ENCODE results near the gene P4HA2.

P4HA2 gene

GRCh38 chr5:132227485-132228240 lies at the start of gene P4HA2:
Gene P4HA2, minus strand, starts transcription at chr5:132227853. Its CDS starts 9,227 bp downstream, at chr5:132218626.
- peak; percentile 84 for DNase-seq (ENCODE audit: low spot score)

- no peak for DNase-seq (ENCODE audit: low spot score)
Measured at GRCh38 chr5:132277256-132277655, 49.6 kb upstream of the P4HA2 start.

GRCh38 chr5:132275367-132276220 lies 47.9 kb upstream of the P4HA2 start:
- DNase-seq (ENCODE audit: low spot score), result no peak

- DNase-seq (ENCODE audit: low spot score), result peak; percentile 37
Measured at GRCh38 chr5:132274050-132274792, 46.6 kb upstream of the P4HA2 start.

GRCh38 chr5:132273631-132274030 lies 46.0 kb upstream of the P4HA2 start:
- DNase-seq (ENCODE audit: low spot score), result peak; percentile 11

GRCh38 chr5:132272311-132273210 lies 44.9 kb upstream of the P4HA2 start:
- peak; percentile 84 for DNase-seq (ENCODE audit: low spot score)

GRCh38 chr5:132271251-132272246 lies 43.9 kb upstream of the P4HA2 start:
- DNase-seq (ENCODE audit: low spot score), result peak; percentile 40

GRCh38 chr5:132270706-132271105 lies 43.1 kb upstream of the P4HA2 start:
- no peak for DNase-seq (ENCODE audit: low spot score)

GRCh38 chr5:132270335-132270665 lies 42.6 kb upstream of the P4HA2 start:
- DNase-seq (ENCODE audit: low spot score), result no peak

GRCh38 chr5:132269635-132270334 lies 42.1 kb upstream of the P4HA2 start:
- DNase-seq (ENCODE audit: low spot score), result peak; percentile 30

GRCh38 chr5:132268769-132269551 lies 41.3 kb upstream of the P4HA2 start:
- peak; percentile 64 for DNase-seq (ENCODE audit: low spot score)

GRCh38 chr5:132267931-132268768 lies 40.5 kb upstream of the P4HA2 start:
- DNase-seq (ENCODE audit: low spot score), result no peak

GRCh38 chr5:132267166-132267739 lies 39.6 kb upstream of the P4HA2 start:
- DNase-seq (ENCODE audit: low spot score), result peak; percentile 36

GRCh38 chr5:132266836-132267160 lies 39.1 kb upstream of the P4HA2 start:
- no peak for DNase-seq (ENCODE audit: low spot score)

GRCh38 chr5:132266031-132266835 lies 38.6 kb upstream of the P4HA2 start:
- peak; percentile 29 for DNase-seq (ENCODE audit: low spot score)

GRCh38 chr5:132265336-132266030 lies 37.8 kb upstream of the P4HA2 start:
- peak; percentile 42 for DNase-seq (ENCODE audit: low spot score)

Measured in ecto neural progenitor cell (in vitro differentiated cells).